ENCODE results near the gene WBP11. TPM values are rescaled to one million over a fixed set of nuclear protein-coding genes. Genes with fewer than 3 reads are reported as not detected.
A peak's percentile ranks its signal among the peaks of the same experiment; 100 is the strongest.

WBP11 gene
- total and polyA plus RNA-seq, 9 of the 15 experiments (the other 6 are each of a cell fraction or from before 2014, with no cell fraction given): 7.7 to 60.8 (median 24.6) TPM

GRCh38 chr12:14811486-14811885 lies 8.2 kb upstream of the WBP11 start (continued):
- TF ChIP-seq RERE (CRISPR knock-in tag; IDR thresholded peaks at IDR 0.05; ENCODE audit: borderline replicate concordance): no peak

- Histone ChIP-seq H3K9ac (ENCODE audit: insufficient read depth in 1 of 2, low read depth in 2 of 2, low read length in 2 of 2) (no peak overlapping the region), H3K9me1 (ENCODE audit: control insufficient read depth, insufficient read depth, low read length) (no peaks in the 10 kb centered on the region), H3K27ac (ENCODE audit: extremely low read depth, low read depth, low read length) (no peak overlapping the region), H3K79me2 (ENCODE audit: control insufficient read depth, insufficient read depth, low read length) (no peaks in the 10 kb centered on the region), H3K4me3 (no peak overlapping the region), H3K4me2 (ENCODE audit: insufficient read depth, low read length) (no peak overlapping the region), H3K27me3 (ENCODE audit: control insufficient read depth in 2 of 2, insufficient read depth in 2 of 2, low read length in 2 of 2) (no peaks in the 10 kb centered on the region), H4K20me1 (replicated peaks; ENCODE audit: control insufficient read depth, insufficient read depth, low read length) (no peaks in the 10 kb centered on the region), H2AFZ (ENCODE audit: low read depth, low read length) (no peak overlapping the region), H3K9me3 (replicated peaks; ENCODE audit: control insufficient read depth, insufficient read depth, low read depth, low read length) (no peaks in the 10 kb centered on the region), H3K36me3 (ENCODE audit: control insufficient read depth, insufficient read depth, low read length) (no peaks in the 10 kb centered on the region), H3K4me1 (replicated peaks in 1 of 2; ENCODE audit: control insufficient read depth in 2 of 2, insufficient read depth in 2 of 2, low read length in 2 of 2) (no peaks in the 10 kb centered on the region)
- ChIA-PET CTCF (ENCODE audit: low intra/inter-chr PET ratio) (interaction anchor here (0.8 to 2.4 kb wide), 2 partner anchors 184 to 457 kb away, joined by 3 to 12 read pairs; no protein-coding TSS in a partner anchor), POLR2A (no interaction called here)
- in situ Hi-C loops (cut with MboI): loop anchor here (25.0 kb wide), 1 partner anchor 1076 kb away; the partner anchor contains the start of gene STRAP
- 13% methylated on average over 1 of the region's 1 CpG for WGBS (ENCODE audit: insufficient coverage, low coverage, missing lambda C conversion rate)
- no TSS peak for BruUV-seq (replicated peaks)
- DNase-seq (ENCODE audit: extremely low read depth in 1 of 4, low spot score in 3 of 4): peak in 2 of 4 experiments; percentile 10 to 37
- intact Hi-C loops (cut with micrococcal nuclease): loop anchor here (10.0 kb wide), 1 partner anchor 184 kb away; no protein-coding TSS in a partner anchor
- FAIRE-seq: no peak
- ATAC-seq: peak; percentile 72
- TF ChIP-seq EP400 (IDR thresholded peaks at IDR 0.05): no peak
- TF ChIP-seq POLR2AphosphoS2 (IDR thresholded peaks at IDR 0.05; ENCODE audit: low read length): no peak
- TF ChIP-seq ETV1 (tag; conservative IDR thresholded peaks at IDR 0.05; ENCODE audit: low read depth): no peak
- TF ChIP-seq DEAF1 (CRISPR knock-in tag; IDR thresholded peaks at IDR 0.05): peak; percentile 41; the same call in 1 of the 2 replicates
Measured at GRCh38 chr12:14810953-14811483, 7.7 kb upstream of the WBP11 start.
